GM12873 (cell line): ENCODE measurements around the gene COBL.

Source experiments
- CTCF ChIP-seq: IDR thresholded peaks from 2 replicates; pipeline ENCODE4 v1.5.1; 2012; ENCODE audit warnings: low read depth, mild to moderate bottlenecking, moderate library complexity, low read length, control low read depth; ENCODE audit not compliant: insufficient read depth; ENCODE audit errors: missing control alignments

Gene COBL

GRCh38 chr7:50978633-50979215 lies 337.9 kb downstream of the COBL start:
- TF ChIP-seq CTCF, result no peak

- TF ChIP-seq CTCF, result no peak
Measured at GRCh38 chr7:50977421-50977820, 339.2 kb downstream of the COBL start.

- TF ChIP-seq CTCF, result no peak
Measured at GRCh38 chr7:50976064-50976463, 340.5 kb downstream of the COBL start.

- no peak for TF ChIP-seq CTCF
Measured at GRCh38 chr7:50974240-50974639, 342.4 kb downstream of the COBL start.

GRCh38 chr7:50973814-50974213 lies 342.8 kb downstream of the COBL start:
- TF ChIP-seq CTCF, result no peak

GRCh38 chr7:50970092-50970491 lies 346.5 kb downstream of the COBL start:
- TF ChIP-seq CTCF, result no peak
